ENCODE data around the gene TBCB. TPM values are rescaled to one million over a fixed set of nuclear protein-coding genes. Genes with fewer than 3 reads are reported as not detected.
A peak's percentile ranks its signal among the peaks of the same experiment; 100 is the strongest.

Gene TBCB
- total and polyA plus RNA-seq, 2 experiments from 2014 or later: 279 to 304 TPM

DNA sequence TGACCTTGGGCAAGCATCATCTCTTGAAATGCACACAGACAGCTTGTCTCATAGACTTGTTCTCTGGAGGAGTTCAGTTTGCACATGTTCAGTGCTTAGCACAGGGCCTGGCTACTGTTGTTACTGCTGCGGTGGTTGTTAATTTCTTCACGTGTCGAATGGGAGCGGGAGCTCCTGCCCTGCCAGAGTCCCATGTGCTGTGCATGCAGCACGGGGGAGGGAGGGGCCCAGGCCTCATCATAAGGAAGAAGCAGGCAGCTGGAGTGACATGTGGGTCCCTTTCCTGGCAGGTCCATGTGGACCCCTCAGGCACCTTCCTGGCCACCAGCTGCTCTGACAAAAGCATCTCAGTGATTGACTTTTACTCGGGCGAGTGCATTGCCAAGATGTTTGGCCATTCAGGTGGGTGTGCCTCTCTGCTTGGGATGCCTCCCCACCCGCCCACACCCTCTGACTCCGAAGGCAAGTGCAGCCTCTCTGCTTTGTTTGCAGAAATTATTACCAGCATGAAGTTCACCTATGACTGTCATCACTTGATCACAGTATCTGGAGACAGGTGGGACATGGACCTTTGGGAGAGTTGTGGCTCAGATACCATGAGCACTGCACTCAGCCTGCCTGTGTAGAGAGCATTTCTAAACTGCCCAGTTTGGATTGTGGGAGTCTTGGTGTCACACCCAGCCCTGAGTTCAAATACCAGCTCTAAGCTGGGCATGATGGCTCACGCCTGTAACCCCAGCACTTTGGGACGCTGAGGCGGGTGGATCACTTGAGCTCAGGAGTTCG is 24.2 kb upstream of the TBCB start:
- Histone ChIP-seq H3K36me3 (ENCODE audit: low read depth) (no peaks in the 10 kb centered on the region), H2AFZ (no peak overlapping the region), H3K9me3 (ENCODE audit: low read depth) (no peaks in the 10 kb centered on the region), H3K79me2 (ENCODE audit: insufficient read depth) (no peaks in the 10 kb centered on the region), H3K4me2 (ENCODE audit: unreplicated experiment) (no peak overlapping the region), H4K20me1 (ENCODE audit: insufficient read depth) (no peaks in the 10 kb centered on the region), H3K27ac (no peak overlapping the region), H3K9ac (no peak overlapping the region), H3K9me2 (ENCODE audit: insufficient read depth) (no peaks in the 10 kb centered on the region), H3K4me3 (no peak overlapping the region), H3K4me1 (ENCODE audit: insufficient read depth) (peaks cover 7% of the 10 kb centered on the region; the same call in 1 of the 2 replicates), H3F3A (ENCODE audit: insufficient read depth) (no peaks in the 10 kb centered on the region), H3K27me3 (replicated peaks; ENCODE audit: insufficient read depth) (no peaks in the 10 kb centered on the region)
- in situ Hi-C loops (cut with MboI): no loop called here
- DNase-seq: no peak
- WGBS, 2 experiments (ENCODE audit: low coverage in 1 of 2, low lambda C conversion rate in 2 of 2, missing lambda C conversion rate in 2 of 2): 61 to 71% methylated on average over 11 to 13 of the region's 13 CpGs
- TF ChIP-seq EZH2phosphoT487 (IDR thresholded peaks at IDR 0.05; ENCODE audit: insufficient read depth, low read depth) (no peak), EZH2 (IDR thresholded peaks at IDR 0.05; ENCODE audit: insufficient read depth, poor library complexity, severe bottlenecking) (no peak)

GRCh38 chr19:36092566-36092965 is 22.7 kb upstream of the TBCB start:
- in situ Hi-C loops (cut with MboI): no loop called here
- Histone ChIP-seq H3K27me3 (replicated peaks; ENCODE audit: insufficient read depth) (no peaks in the 10 kb centered on the region), H3K4me3 (no peak overlapping the region), H2AFZ (no peak overlapping the region), H4K20me1 (ENCODE audit: insufficient read depth) (no peaks in the 10 kb centered on the region), H3K27ac (no peak overlapping the region), H3K4me1 (ENCODE audit: insufficient read depth) (peaks cover 7% of the 10 kb centered on the region; the same call in 1 of the 2 replicates), H3K9me3 (ENCODE audit: low read depth) (no peaks in the 10 kb centered on the region), H3K79me2 (ENCODE audit: insufficient read depth) (no peaks in the 10 kb centered on the region), H3F3A (ENCODE audit: insufficient read depth) (no peaks in the 10 kb centered on the region), H3K36me3 (ENCODE audit: low read depth) (no peaks in the 10 kb centered on the region), H3K9ac (no peak overlapping the region), H3K9me2 (ENCODE audit: insufficient read depth) (no peaks in the 10 kb centered on the region), H3K4me2 (ENCODE audit: unreplicated experiment) (no peak overlapping the region)
- TF ChIP-seq EZH2 (IDR thresholded peaks at IDR 0.05; ENCODE audit: insufficient read depth, poor library complexity, severe bottlenecking) (no peak), EZH2phosphoT487 (IDR thresholded peaks at IDR 0.05; ENCODE audit: insufficient read depth, low read depth) (no peak)
- 98 to 99% methylated on average over 7 of the region's 7 CpGs for WGBS, 2 experiments (ENCODE audit: low coverage in 1 of 2, low lambda C conversion rate in 2 of 2, missing lambda C conversion rate in 2 of 2)
- no peak for DNase-seq

DNA sequence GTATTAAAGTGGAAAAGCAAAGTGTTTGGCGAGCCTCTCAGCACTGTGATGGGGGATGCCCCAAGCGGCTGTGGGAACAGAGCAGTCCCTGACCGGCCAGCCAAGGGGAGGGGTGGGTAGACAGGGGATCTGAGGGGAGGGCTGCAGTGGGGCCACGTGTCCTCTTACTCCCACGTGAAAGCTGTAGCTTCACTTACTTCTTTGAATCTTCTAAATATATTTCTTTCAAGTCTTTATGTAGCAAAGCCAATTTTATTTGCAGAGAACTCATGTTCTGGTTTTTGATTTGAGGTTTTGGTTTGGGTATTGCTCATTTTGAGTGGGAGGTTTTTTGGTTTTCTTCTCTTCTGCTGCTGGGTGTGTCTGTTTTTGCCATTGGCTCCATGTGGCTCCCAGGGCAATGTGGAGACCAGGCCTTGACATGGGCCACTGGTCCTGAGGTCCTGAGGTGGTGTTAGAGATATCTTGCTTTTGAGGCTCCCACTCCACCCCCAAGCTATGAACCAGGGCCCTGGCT is 22.1 kb upstream of the TBCB start:
- Histone ChIP-seq H3K27ac (no peak overlapping the region), H3K9ac (no peak overlapping the region), H2AFZ (no peak overlapping the region; the same call in 1 of the 2 replicates), H3F3A (ENCODE audit: insufficient read depth) (no peaks in the 10 kb centered on the region), H3K36me3 (ENCODE audit: low read depth) (no peaks in the 10 kb centered on the region), H4K20me1 (ENCODE audit: insufficient read depth) (no peaks in the 10 kb centered on the region), H3K27me3 (replicated peaks; ENCODE audit: insufficient read depth) (no peaks in the 10 kb centered on the region), H3K9me3 (ENCODE audit: low read depth) (no peaks in the 10 kb centered on the region), H3K79me2 (ENCODE audit: insufficient read depth) (no peaks in the 10 kb centered on the region), H3K4me2 (ENCODE audit: unreplicated experiment) (no peak overlapping the region), H3K9me2 (ENCODE audit: insufficient read depth) (no peaks in the 10 kb centered on the region), H3K4me1 (ENCODE audit: insufficient read depth) (peaks cover 7% of the 10 kb centered on the region; the same call in 1 of the 2 replicates), H3K4me3 (no peak overlapping the region)
- in situ Hi-C loops (cut with MboI): no loop called here
- DNase-seq: peak; percentile 42
- WGBS, 2 experiments (ENCODE audit: low coverage in 1 of 2, low lambda C conversion rate in 2 of 2, missing lambda C conversion rate in 2 of 2): 46% methylated on average over 5 of the region's 5 CpGs
- no peak for TF ChIP-seq EZH2phosphoT487 (IDR thresholded peaks at IDR 0.05; ENCODE audit: insufficient read depth, low read depth)
- no peak for TF ChIP-seq EZH2 (IDR thresholded peaks at IDR 0.05; ENCODE audit: insufficient read depth, poor library complexity, severe bottlenecking)

- Histone ChIP-seq H3K27me3 (replicated peaks; ENCODE audit: insufficient read depth) (no peaks in the 10 kb centered on the region), H3K9me2 (ENCODE audit: insufficient read depth) (no peaks in the 10 kb centered on the region), H3F3A (ENCODE audit: insufficient read depth) (no peaks in the 10 kb centered on the region), H3K9ac (no peak overlapping the region), H3K4me1 (ENCODE audit: insufficient read depth) (peaks cover 7% of the 10 kb centered on the region; the same call in 1 of the 2 replicates), H4K20me1 (ENCODE audit: insufficient read depth) (no peaks in the 10 kb centered on the region), H3K36me3 (ENCODE audit: low read depth) (no peaks in the 10 kb centered on the region), H3K4me3 (no peak overlapping the region), H3K4me2 (ENCODE audit: unreplicated experiment) (no peak overlapping the region), H3K9me3 (ENCODE audit: low read depth) (no peaks in the 10 kb centered on the region), H3K27ac (no peak overlapping the region), H3K79me2 (ENCODE audit: insufficient read depth) (no peaks in the 10 kb centered on the region), H2AFZ (no peak overlapping the region; the same call in 1 of the 2 replicates)
- 67 to 70% methylated on average over 6 of the region's 6 CpGs for WGBS, 2 experiments (ENCODE audit: low coverage in 1 of 2, low lambda C conversion rate in 2 of 2, missing lambda C conversion rate in 2 of 2)
- in situ Hi-C loops (cut with MboI): no loop called here
- DNase-seq: no peak
- TF ChIP-seq EZH2phosphoT487 (IDR thresholded peaks at IDR 0.05; ENCODE audit: insufficient read depth, low read depth) (no peak), EZH2 (IDR thresholded peaks at IDR 0.05; ENCODE audit: insufficient read depth, poor library complexity, severe bottlenecking) (no peak)
Measured at GRCh38 chr19:36093687-36094086, 21.6 kb upstream of the TBCB start.

All from GM23248 (cell line).